ENCODE data around the gene HDAC9. TPM values are rescaled to one million over a fixed set of nuclear protein-coding genes. Genes with fewer than 3 reads are reported as not detected.

Gene HDAC9
- total RNA-seq, 4 donors from 2014 or later, result 3.4 to 7.2 (median 4.5) TPM

DNA sequence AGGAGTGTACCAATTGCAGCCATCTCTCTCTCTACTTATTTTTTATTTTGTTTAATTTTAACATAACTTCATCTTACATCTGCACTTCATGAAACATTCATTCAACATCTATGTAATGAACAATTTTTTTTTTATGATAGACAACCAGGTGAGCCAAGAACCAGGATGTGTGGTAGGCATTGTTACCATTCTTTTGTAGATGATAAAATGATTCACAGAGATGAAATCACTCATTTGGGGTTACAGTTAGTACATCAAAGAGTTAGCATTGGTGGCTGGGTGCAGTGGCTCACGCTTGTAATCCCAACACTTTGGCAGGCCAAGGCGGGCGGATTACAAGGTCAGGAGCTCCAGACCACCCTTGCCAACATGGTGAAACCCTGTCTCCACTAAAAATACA, 127.8 kb downstream of the HDAC9 start:
- Histone ChIP-seq H3K4me3 (no peak overlapping the region), H3K9me3 (no peaks in the 10 kb centered on the region), H3K27me3 (no peaks in the 10 kb centered on the region), H3K4me1 (no peaks in the 10 kb centered on the region), H3K27ac (no peak overlapping the region), H3K36me3 (no peaks in the 10 kb centered on the region)
- TF ChIP-seq, protein P1, sequence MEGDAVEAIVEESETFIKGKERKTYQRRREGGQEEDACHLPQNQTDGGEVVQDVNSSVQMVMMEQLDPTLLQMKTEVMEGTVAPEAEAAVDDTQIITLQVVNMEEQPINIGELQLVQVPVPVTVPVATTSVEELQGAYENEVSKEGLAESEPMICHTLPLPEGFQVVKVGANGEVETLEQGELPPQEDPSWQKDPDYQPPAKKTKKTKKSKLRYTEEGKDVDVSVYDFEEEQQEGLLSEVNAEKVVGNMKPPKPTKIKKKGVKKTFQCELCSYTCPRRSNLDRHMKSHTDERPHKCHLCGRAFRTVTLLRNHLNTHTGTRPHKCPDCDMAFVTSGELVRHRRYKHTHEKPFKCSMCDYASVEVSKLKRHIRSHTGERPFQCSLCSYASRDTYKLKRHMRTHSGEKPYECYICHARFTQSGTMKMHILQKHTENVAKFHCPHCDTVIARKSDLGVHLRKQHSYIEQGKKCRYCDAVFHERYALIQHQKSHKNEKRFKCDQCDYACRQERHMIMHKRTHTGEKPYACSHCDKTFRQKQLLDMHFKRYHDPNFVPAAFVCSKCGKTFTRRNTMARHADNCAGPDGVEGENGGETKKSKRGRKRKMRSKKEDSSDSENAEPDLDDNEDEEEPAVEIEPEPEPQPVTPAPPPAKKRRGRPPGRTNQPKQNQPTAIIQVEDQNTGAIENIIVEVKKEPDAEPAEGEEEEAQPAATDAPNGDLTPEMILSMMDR (IDR thresholded peaks at IDR 0.05), result no peak
- no peak for TF ChIP-seq POLR2AphosphoS5 (IDR thresholded peaks at IDR 0.05)
- TF ChIP-seq EP300 (IDR thresholded peaks at IDR 0.05), result no peak
- TF ChIP-seq POLR2A (IDR thresholded peaks at IDR 0.05), result no peak
- no peak for DNase-seq (ENCODE audit: low spot score in 2 of 2)
- WGBS, result 94% methylated on average over 3 of the region's 3 CpGs

DNA sequence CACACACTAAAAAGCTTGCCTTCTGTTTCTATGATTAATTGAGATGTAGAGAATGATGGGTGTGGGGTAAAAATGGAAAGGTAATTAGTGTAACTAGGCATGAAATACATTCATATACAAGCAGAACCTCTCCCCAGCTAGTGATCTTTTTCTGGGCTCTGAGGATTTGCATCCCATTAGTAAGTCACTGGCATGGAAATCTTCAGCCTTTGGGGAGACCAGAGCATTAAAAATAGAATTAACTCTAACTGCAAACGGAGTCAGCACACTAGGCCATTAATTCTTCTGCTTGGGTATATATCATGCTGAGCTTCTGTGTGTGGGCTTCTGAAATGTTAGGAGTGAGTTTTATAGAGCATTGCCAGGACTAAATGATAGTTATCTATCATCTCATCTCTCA, 128.9 kb downstream of the HDAC9 start:
- WGBS, result 44% methylated on average over 1 of the region's 1 CpG
- TF ChIP-seq POLR2A (IDR thresholded peaks at IDR 0.05) (no peak), POLR2AphosphoS5 (IDR thresholded peaks at IDR 0.05) (no peak), EP300 (IDR thresholded peaks at IDR 0.05) (no peak)
- TF ChIP-seq, protein P1 (IDR thresholded peaks at IDR 0.05), result no peak
- no peak overlapping the region for H3K27ac ChIP-seq
- H3K9me3 ChIP-seq, result no peaks in the 10 kb centered on the region
- no peaks in the 10 kb centered on the region for H3K36me3 ChIP-seq
- H3K4me3 ChIP-seq, result no peak overlapping the region
- DNase-seq (ENCODE audit: low spot score in 2 of 2), result no peak
- H3K27me3 ChIP-seq, result no peaks in the 10 kb centered on the region
- H3K4me1 ChIP-seq, result no peaks in the 10 kb centered on the region

DNA sequence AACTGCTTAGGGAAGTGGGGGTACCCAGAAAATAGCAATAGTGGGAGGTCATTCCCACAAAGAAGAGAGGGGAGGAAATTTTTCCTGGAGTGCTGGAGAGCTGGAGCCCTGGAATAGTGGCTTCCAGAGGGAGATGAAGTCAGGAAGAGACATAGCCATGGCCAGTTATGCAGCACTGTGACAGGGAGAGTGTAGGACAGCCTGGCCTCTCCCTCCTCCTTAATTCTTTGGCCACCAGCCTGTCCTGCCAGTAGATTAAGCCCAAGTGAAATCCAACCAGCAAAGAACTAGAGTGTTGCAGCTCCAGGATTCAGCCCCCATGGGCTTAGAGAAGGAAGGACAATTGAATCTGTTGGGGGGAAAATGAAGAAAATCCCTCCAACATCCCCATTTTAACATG, 130.5 kb downstream of the HDAC9 start:
- TF ChIP-seq POLR2AphosphoS5 (IDR thresholded peaks at IDR 0.05), result no peak
- TF ChIP-seq, protein P1 (IDR thresholded peaks at IDR 0.05), result no peak
- no peak for TF ChIP-seq POLR2A (IDR thresholded peaks at IDR 0.05)
- no peak for TF ChIP-seq EP300 (IDR thresholded peaks at IDR 0.05)

DNA sequence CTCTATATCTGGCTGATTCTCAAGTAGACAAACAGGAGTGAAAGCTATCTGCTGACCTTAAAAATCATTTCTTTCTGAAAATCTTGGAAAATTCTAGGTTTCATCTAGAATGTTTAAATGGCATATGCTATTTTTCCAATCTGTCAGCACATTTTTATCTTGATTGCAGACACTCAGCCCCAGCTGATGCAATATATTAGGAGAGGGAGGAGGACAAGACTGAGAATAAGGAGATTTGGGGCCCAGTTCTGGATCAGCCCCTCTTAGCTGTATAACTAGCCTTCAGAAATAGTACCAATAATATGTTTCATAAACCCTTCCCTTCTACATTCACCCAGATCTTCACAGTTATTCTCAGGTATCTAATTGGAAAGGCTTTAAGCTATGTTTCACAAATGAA, 131.2 kb downstream of the HDAC9 start:
- no peaks in the 10 kb centered on the region for H3K36me3 ChIP-seq
- no peak overlapping the region for H3K4me3 ChIP-seq
- no peaks in the 10 kb centered on the region for H3K4me1 ChIP-seq
- no peak overlapping the region for H3K27ac ChIP-seq
- no peak for DNase-seq (ENCODE audit: low spot score in 2 of 2)
- H3K9me3 ChIP-seq, result no peaks in the 10 kb centered on the region
- TF ChIP-seq POLR2AphosphoS5 (IDR thresholded peaks at IDR 0.05), result no peak
- TF ChIP-seq, protein P1 (IDR thresholded peaks at IDR 0.05), result no peak
- TF ChIP-seq POLR2A (IDR thresholded peaks at IDR 0.05), result no peak
- no peak for TF ChIP-seq EP300 (IDR thresholded peaks at IDR 0.05)
- no peaks in the 10 kb centered on the region for H3K27me3 ChIP-seq

More for the DNA sequence above, 130.5 kb downstream of the HDAC9 start:
- Histone ChIP-seq H3K36me3 (no peaks in the 10 kb centered on the region), H3K27me3 (no peaks in the 10 kb centered on the region), H3K27ac (no peak overlapping the region), H3K4me3 (no peak overlapping the region), H3K4me1 (no peaks in the 10 kb centered on the region), H3K9me3 (no peaks in the 10 kb centered on the region)
- no peak for DNase-seq (ENCODE audit: low spot score in 2 of 2)

DNA sequence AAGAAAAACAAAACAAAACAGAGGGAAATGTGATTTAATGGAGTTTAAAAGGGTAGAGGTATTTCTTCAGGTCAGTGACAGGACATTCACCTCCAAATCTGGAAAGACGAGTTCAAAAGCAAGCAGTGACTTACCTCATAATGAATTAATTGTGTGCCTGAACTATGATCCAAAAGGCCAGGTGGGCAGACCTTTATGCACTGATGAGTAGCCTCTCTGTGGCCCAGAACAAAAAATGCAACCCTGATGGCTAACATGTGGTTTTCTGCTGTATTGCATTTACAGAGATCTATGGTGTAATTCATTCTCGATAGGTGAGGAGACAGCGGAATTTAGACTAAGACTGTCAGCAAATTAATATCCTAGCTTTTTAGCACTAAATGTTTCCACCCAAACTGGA, 142.0 kb downstream of the HDAC9 start:
- TF ChIP-seq POLR2AphosphoS5 (IDR thresholded peaks at IDR 0.05) (no peak), EP300 (IDR thresholded peaks at IDR 0.05) (no peak), POLR2A (IDR thresholded peaks at IDR 0.05) (no peak)
- TF ChIP-seq, protein P1 (IDR thresholded peaks at IDR 0.05), result no peak
- DNase-seq (ENCODE audit: low spot score in 2 of 2), result no peak
- 94% methylated on average over 3 of the region's 3 CpGs for WGBS
- H3K4me3 ChIP-seq, result no peak overlapping the region
- peaks cover 6% of the 10 kb centered on the region for H3K4me1 ChIP-seq
- H3K9me3 ChIP-seq, result no peaks in the 10 kb centered on the region
- H3K36me3 ChIP-seq, result no peaks in the 10 kb centered on the region
- no peak overlapping the region for H3K27ac ChIP-seq
- H3K27me3 ChIP-seq, result no peaks in the 10 kb centered on the region
